PC-3 (cell line): ENCODE results near the gene MTMR2.

ENCODE experiments used
- EZH2 ChIP-seq: fragments of 300-600 bp; sonication (generic); IDR thresholded peaks from one replicate; pipeline ENCODE4 v1.6.1; 2017; ENCODE audit warnings: antibody characterized with exemption, mild to moderate bottlenecking, low read length; ENCODE audit not compliant: unreplicated experiment
- EZH2phosphoT487 ChIP-seq: fragments of 300-600 bp; sonication (generic); IDR thresholded peaks from 2 replicates; pipeline ENCODE4 v1.6.1; 2018; ENCODE audit warnings: mild to moderate bottlenecking, antibody characterized with exemption, low read length, borderline replicate concordance
- TF ChIP-seq, protein P1 (sequence below): fragments of 300-600 bp; sonication (generic); conservative IDR thresholded peaks from 2 replicates; pipeline ENCODE4 v1.5.1; 2017; ENCODE audit warnings: antibody characterized with exemption, low read depth, mild to moderate bottlenecking, low read length

DNA sequence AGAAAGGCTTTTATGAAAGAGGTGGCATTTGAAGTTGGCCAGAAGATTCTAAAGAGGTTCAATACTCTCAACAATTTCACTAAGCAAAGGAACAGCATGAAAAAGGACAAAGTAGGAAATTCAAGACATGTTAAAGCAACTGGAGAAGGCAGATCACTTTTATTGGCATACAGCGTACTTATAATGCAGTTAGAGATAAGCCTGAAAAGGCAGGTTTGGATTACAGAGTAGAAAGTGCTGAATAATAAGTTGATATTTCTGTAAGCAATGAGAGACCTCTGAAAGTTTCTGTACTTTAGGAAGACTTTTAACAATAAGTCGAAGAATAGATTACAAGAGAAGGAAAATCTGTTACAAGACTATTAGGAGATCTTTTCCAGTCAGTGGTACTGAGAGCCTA lies 25.1 kb downstream of the MTMR2 start:
- TF ChIP-seq EZH2, result no peak
- TF ChIP-seq, protein P1, sequence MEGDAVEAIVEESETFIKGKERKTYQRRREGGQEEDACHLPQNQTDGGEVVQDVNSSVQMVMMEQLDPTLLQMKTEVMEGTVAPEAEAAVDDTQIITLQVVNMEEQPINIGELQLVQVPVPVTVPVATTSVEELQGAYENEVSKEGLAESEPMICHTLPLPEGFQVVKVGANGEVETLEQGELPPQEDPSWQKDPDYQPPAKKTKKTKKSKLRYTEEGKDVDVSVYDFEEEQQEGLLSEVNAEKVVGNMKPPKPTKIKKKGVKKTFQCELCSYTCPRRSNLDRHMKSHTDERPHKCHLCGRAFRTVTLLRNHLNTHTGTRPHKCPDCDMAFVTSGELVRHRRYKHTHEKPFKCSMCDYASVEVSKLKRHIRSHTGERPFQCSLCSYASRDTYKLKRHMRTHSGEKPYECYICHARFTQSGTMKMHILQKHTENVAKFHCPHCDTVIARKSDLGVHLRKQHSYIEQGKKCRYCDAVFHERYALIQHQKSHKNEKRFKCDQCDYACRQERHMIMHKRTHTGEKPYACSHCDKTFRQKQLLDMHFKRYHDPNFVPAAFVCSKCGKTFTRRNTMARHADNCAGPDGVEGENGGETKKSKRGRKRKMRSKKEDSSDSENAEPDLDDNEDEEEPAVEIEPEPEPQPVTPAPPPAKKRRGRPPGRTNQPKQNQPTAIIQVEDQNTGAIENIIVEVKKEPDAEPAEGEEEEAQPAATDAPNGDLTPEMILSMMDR, result no peak
- TF ChIP-seq EZH2phosphoT487, result no peak
